Epithelial cell of prostate (primary cell): ENCODE data around the gene BRSK2.

Source experiments
- DNase-seq: peaks from one replicate; pipeline ENCODE4 v3.0.0-alpha.2; 2011; ENCODE audit warnings: low read depth, low spot score
- H3K27ac ChIP-seq: fragments of 450-650 bp; 2 replicates; pipeline ENCODE4 v1.5.1; 2017; ENCODE audit warnings: mild to moderate bottlenecking

BRSK2 gene

GRCh38 chr11:1459764-1460395 lies 70.1 kb downstream of the BRSK2 start:
- no peak overlapping the region for H3K27ac ChIP-seq
- no peak for DNase-seq

GRCh38 chr11:1460396-1460985 lies 70.8 kb downstream of the BRSK2 start:
- H3K27ac ChIP-seq: no peak overlapping the region
- no peak for DNase-seq

DNA sequence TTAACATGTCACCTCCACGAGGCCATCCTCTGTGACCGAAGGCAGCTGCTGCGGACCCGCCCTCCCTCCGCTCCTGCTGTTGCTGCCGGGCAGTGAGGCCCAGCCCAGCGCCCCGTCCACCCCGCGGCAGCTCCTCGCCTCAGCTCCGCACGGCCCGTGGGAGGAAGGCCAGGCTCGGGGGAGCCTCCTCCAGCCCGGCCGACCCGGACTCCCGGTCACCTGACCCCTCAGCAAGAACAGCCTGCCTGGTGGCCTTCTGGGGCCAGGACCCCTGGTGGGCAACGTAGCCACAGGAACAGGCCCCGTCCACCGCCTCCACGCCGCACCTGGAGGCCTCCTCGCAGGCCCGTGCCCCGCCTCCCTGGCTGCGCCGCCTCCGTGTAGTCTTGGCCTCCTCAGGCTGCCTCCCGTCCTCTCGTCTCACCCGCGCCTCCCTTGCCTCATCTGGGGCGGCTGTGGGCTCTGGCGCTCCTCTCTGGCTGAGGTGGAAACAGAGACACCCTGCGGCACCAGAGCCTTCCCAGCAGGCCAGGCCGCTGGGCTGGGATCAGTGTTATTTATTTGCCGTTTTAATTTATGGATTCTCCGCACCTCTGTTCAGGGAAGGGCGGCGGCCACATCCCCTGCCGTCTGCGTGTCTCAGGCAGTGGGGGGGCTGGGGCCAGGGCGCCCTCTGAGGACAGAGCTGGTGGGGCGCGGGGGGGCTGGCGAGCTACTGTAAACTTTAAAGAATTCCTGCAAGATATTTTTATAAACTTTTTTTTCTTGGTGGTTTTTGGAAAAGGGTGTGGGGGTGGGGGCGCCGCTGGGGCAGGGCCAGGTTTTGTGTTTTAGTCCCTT lies 71.5 kb downstream of the BRSK2 start:
- no peak overlapping the region for H3K27ac ChIP-seq
- no peak for DNase-seq

- no peak overlapping the region for H3K27ac ChIP-seq
- no peak for DNase-seq
Observed at GRCh38 chr11:1461826-1462697, 72.3 kb downstream of the BRSK2 start.

DNA sequence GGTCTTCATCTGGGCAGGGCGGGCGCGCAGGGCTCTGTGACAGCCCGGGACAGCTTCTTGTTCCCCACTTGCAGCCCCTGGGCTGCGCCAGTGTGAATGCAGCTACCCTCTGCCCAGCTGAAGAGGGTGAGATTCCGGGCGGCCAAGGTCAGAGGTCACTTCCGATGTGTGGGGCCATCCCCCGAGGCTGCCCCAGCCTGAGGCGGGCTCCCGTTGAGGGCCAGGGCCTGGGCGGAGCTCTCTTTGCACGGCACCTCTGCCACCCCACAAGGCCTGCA lies 72.9 kb downstream of the BRSK2 start:
- H3K27ac ChIP-seq: no peak overlapping the region
- no peak for DNase-seq

GRCh38 chr11:1463056-1463455 lies 73.3 kb downstream of the BRSK2 start:
- H3K27ac ChIP-seq: no peak overlapping the region
- no peak for DNase-seq

GRCh38 chr11:1466784-1467183 lies 77.0 kb downstream of the BRSK2 start:
- no peak for DNase-seq
- H3K27ac ChIP-seq: no peak overlapping the region

DNA sequence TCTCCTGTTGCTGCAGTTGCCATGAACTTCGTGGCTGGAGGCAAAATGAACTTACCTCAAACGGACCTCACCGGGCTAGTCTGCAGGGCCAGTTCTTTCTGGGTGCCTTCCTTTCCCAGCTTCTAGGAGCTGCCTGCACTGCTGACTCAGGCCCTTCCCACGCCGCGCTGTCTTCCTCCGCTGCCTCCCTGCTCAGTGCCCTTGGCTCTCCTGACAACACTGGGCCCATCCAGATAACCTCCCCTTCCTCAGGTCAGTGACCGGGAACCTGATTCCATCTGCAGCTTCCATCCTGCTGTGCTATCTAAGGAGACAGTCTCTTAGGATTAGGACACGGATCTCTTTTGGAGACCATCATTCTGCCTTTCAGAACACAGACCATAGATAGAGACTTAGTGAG lies 77.5 kb downstream of the BRSK2 start:
- DNase-seq: no peak
- no peak overlapping the region for H3K27ac ChIP-seq

DNA sequence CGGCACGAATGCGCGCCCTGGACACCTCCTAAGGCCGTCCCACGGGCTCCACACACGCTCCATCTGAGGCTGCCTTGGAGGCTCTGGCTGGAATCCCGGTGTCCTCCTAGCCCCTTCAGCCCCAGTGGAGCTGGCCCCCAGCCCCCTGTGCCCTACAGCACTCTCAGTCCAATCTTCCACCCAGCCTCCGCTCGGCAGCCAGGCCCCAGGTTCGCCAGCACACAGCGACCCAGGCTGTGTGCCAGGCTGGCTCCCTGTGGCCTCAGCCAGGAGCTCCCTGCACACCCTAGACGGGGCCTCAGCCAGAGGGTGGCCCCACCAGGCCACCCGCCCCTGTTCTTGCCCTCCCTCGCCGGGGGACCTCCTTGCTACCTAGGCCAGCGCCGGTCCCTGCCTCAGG lies 78.3 kb downstream of the BRSK2 start:
- no peak for DNase-seq

GRCh38 chr11:1468473-1469066 lies 78.8 kb downstream of the BRSK2 start:
- DNase-seq: no peak
- H3K27ac ChIP-seq: no peak overlapping the region

More for the DNA sequence above, 78.3 kb downstream of the BRSK2 start:
- H3K27ac ChIP-seq: no peak overlapping the region

DNA sequence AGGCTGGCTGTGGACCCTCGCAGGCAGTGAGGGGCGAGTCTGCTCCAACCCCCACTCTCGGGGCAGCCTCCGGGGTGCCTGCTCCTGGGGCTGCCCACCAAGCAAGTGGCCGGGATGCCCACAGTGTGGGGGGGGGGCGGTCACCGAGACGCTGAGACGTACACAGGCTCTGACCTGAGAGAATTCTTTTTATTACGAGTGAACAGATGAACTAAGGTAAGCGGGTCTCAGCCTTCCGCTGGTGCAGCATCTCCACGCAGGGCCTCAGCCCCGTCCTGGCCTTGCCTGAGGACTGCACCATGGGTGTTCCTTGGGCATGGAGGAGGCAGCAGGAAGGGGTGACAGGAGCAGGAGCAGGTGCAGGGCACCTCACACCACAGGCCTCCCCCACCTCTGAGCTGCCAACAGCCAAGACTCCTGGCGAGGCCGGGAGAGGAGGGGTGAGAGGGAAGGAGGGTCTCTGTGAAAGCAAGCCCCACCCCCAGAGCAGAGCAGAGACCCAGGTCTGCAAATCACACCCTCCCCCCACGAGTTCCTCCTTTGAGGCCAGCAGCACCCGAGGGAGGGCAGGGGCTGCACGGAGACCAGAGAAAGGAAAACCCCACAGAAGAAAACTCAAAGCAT lies 79.7 kb downstream of the BRSK2 start:
- no peak for DNase-seq

GRCh38 chr11:1469911-1470680 lies 80.4 kb downstream of the BRSK2 start:
- no peak overlapping the region for H3K27ac ChIP-seq
- no peak for DNase-seq

More for the DNA sequence above, 79.7 kb downstream of the BRSK2 start:
- H3K27ac ChIP-seq: no peak overlapping the region

GRCh38 chr11:1470681-1471611 lies 81.2 kb downstream of the BRSK2 start:
- DNase-seq: no peak
- H3K27ac ChIP-seq: no peak overlapping the region

GRCh38 chr11:1471736-1472135 lies 82.0 kb downstream of the BRSK2 start:
- H3K27ac ChIP-seq: no peak overlapping the region
- no peak for DNase-seq

GRCh38 chr11:1472180-1473005 lies 82.7 kb downstream of the BRSK2 start:
- H3K27ac ChIP-seq: no peak overlapping the region
- no peak for DNase-seq

DNA sequence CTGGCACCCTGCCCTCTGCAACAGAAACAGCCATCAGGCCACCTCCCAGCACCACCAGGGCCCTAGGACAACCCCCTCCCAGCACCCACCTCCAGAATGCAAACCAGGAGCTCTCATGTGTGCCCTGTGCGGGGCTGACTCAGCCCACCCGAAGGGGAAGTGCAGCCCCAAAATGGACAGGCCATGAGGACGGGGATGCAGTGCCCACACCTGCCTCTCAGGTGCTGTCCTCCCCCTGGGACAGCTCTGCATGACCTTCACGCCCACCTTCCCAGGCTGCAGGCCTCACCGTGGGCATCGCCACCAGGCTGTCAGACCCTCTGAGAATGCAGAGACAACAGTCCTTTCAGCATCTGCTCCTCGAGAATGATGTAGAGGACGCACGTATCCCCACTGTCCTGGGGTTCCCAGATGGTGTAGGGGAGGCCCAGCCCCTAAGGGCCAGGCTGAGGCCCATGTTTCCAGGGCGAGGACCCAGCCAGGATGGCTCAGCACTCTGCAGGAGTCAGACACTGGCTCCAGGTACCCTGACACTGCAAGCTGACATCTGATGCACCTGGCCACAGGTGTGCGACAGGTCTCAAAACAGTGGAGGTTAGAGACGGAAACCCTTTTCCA lies 83.4 kb downstream of the BRSK2 start:
- DNase-seq: no peak
- no peak overlapping the region for H3K27ac ChIP-seq

DNA sequence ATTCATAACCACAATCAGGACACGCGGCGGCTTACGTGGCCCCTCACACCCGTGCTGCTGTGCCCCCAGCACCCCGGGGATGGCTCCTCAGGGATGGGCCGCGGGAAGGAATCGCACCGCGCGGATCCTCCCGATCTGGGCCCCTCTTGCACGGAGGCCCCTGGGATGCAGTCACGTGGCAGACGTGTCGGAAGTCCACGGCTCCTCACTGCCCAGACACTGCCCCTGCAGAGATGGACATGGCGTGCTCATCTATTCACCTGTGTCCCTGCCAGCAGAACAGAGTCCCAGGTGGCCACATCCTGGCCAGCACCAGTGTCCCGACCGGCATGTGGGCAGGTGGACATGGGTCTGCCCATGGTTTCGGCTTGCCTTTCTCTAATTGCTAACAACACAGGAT lies 84.1 kb downstream of the BRSK2 start:
- H3K27ac ChIP-seq: no peak overlapping the region
- DNase-seq: no peak
